MM.1S (cell line): ENCODE data around the gene DLG5.

Experiments
- DNase-seq: peaks from one replicate; pipeline ENCODE4 v3.0.0-alpha.2; 2015
- H2AFZ ChIP-seq: fragments of 300-600 bp; sonication (generic); 2 replicates; pipeline ENCODE4 v1.6.0; 2016; ENCODE audit warnings: antibody characterized with exemption, low read length
- H3F3A ChIP-seq: fragments of 300-600 bp; sonication (generic); 2 replicates; pipeline ENCODE4 v1.6.1; 2016; ENCODE audit warnings: mild to moderate bottlenecking, antibody characterized with exemption, low read length, moderate library complexity, mixed read lengths; ENCODE audit not compliant: insufficient read depth
- H3K27ac ChIP-seq: fragments of 300-600 bp; sonication (generic); 2 replicates; pipeline ENCODE4 v1.5.1; 2016; ENCODE audit warnings: mild to moderate bottlenecking, low read length
- H3K27me3 ChIP-seq: fragments of 300-600 bp; sonication (generic); replicated peaks from 2 replicates; pipeline ENCODE4 v1.6.0; 2016; ENCODE audit warnings: low read length; ENCODE audit not compliant: insufficient read depth
- H3K36me3 ChIP-seq: fragments of 300-600 bp; sonication (generic); replicated peaks from 2 replicates; pipeline ENCODE4 v1.6.1; 2016; ENCODE audit warnings: mild to moderate bottlenecking, low read length, mixed read lengths; ENCODE audit not compliant: insufficient read depth
- H3K4me1 ChIP-seq: fragments of 300-600 bp; sonication (generic); 2 replicates; pipeline ENCODE4 v1.6.1; 2016; ENCODE audit warnings: low read length, mixed read lengths
- H3K4me2 ChIP-seq: fragments of 300-600 bp; sonication (generic); 2 replicates; pipeline ENCODE4 v1.6.0; 2016; ENCODE audit warnings: low read depth, low read length
- H3K4me3 ChIP-seq: fragments of 300-600 bp; sonication (generic); 2 replicates; pipeline ENCODE4 v1.5.1; 2016; ENCODE audit warnings: low read length, mixed read lengths
- H3K79me2 ChIP-seq: fragments of 300-600 bp; sonication (generic); 2 replicates; pipeline ENCODE4 v1.6.1; 2016; ENCODE audit warnings: mixed run types, low read length, mixed read lengths
- H3K9ac ChIP-seq: fragments of 300-600 bp; sonication (generic); 2 replicates; pipeline ENCODE4 v1.6.1; 2016; ENCODE audit warnings: low read length, mixed read lengths
- H3K9me2 ChIP-seq: fragments of 300-600 bp; sonication (generic); replicated peaks from 2 replicates; pipeline ENCODE4 v1.6.1; 2016; ENCODE audit warnings: mild to moderate bottlenecking, low read length, mixed read lengths; ENCODE audit not compliant: insufficient read depth
- H3K9me3 ChIP-seq: fragments of 300-600 bp; sonication (generic); replicated peaks from 2 replicates; pipeline ENCODE4 v1.6.1; 2016; ENCODE audit warnings: mild to moderate bottlenecking, low read length, mixed read lengths; ENCODE audit not compliant: insufficient read depth
- H4K20me1 ChIP-seq: fragments of 300-600 bp; sonication (generic); 2 replicates; pipeline ENCODE4 v1.6.1; 2016; ENCODE audit warnings: mild to moderate bottlenecking, low read length, moderate library complexity, mixed read lengths; ENCODE audit not compliant: insufficient read depth
- EZH2 ChIP-seq: fragments of 300-600 bp; sonication (generic); optimal IDR thresholded peaks from 2 replicates; pipeline ENCODE3; 2017; ENCODE audit warnings: low read depth, mild to moderate bottlenecking, antibody characterized with exemption, low read length, mixed read lengths
- EZH2phosphoT487 ChIP-seq: fragments of 300-600 bp; sonication (generic); IDR thresholded peaks from 2 replicates; pipeline ENCODE4 v1.6.1; 2018; ENCODE audit warnings: antibody characterized with exemption, low read length
- TF ChIP-seq, protein P1 (sequence below): fragments of 300-600 bp; sonication (generic); IDR thresholded peaks from 2 replicates; pipeline ENCODE4 v1.5.1; 2016; ENCODE audit warnings: antibody characterized with exemption, low read length, mixed read lengths

The DLG5 gene

DNA sequence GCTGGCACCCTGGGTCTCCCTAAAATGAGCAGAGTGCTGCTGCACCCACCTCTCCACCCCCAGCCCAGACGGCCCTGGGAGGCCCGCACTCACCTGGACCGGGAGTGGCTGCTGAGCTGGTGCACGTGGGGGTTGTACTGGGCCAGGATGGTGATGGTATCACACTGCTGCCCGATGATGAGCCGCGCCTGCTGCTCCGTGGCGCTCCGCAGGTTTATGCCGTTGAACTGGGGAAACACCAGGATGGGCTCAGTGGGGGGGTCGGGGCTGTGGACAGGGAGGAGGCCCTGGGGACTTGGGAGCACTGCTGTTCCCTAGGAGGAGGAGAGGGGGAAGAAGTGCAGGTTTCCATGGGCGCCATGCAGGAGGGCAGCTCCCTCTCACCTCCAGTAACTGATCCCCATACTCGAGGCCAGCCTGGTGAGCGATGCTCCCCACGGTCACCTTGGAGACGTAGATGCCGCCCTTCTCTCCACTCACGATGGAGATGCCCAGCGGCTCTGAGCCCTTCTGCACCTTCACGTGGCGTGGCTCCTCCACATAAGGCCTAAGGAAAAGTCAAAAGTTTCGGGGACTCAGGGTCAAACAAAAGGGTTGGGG, 114.6 kb downstream of the DLG5 start:
- H3K4me3 ChIP-seq, result no peak overlapping the region
- no peak for DNase-seq
- H3K27me3 ChIP-seq, result no peaks in the 10 kb centered on the region
- no peak overlapping the region for H2AFZ ChIP-seq
- no peak overlapping the region for H3K4me2 ChIP-seq
- no peaks in the 10 kb centered on the region for H3K9me2 ChIP-seq
- no peaks in the 10 kb centered on the region for H3K79me2 ChIP-seq
- TF ChIP-seq, protein P1, sequence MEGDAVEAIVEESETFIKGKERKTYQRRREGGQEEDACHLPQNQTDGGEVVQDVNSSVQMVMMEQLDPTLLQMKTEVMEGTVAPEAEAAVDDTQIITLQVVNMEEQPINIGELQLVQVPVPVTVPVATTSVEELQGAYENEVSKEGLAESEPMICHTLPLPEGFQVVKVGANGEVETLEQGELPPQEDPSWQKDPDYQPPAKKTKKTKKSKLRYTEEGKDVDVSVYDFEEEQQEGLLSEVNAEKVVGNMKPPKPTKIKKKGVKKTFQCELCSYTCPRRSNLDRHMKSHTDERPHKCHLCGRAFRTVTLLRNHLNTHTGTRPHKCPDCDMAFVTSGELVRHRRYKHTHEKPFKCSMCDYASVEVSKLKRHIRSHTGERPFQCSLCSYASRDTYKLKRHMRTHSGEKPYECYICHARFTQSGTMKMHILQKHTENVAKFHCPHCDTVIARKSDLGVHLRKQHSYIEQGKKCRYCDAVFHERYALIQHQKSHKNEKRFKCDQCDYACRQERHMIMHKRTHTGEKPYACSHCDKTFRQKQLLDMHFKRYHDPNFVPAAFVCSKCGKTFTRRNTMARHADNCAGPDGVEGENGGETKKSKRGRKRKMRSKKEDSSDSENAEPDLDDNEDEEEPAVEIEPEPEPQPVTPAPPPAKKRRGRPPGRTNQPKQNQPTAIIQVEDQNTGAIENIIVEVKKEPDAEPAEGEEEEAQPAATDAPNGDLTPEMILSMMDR, result no peak
- TF ChIP-seq EZH2 (no peak), EZH2phosphoT487 (no peak)
- H3K4me1 ChIP-seq, result no peaks in the 10 kb centered on the region
- no peak overlapping the region for H3K9ac ChIP-seq
- no peaks in the 10 kb centered on the region for H3K9me3 ChIP-seq
- H3K27ac ChIP-seq, result no peak overlapping the region
- no peaks in the 10 kb centered on the region for H3F3A ChIP-seq
- no peaks in the 10 kb centered on the region for H4K20me1 ChIP-seq
- H3K36me3 ChIP-seq, result no peaks in the 10 kb centered on the region

DNA sequence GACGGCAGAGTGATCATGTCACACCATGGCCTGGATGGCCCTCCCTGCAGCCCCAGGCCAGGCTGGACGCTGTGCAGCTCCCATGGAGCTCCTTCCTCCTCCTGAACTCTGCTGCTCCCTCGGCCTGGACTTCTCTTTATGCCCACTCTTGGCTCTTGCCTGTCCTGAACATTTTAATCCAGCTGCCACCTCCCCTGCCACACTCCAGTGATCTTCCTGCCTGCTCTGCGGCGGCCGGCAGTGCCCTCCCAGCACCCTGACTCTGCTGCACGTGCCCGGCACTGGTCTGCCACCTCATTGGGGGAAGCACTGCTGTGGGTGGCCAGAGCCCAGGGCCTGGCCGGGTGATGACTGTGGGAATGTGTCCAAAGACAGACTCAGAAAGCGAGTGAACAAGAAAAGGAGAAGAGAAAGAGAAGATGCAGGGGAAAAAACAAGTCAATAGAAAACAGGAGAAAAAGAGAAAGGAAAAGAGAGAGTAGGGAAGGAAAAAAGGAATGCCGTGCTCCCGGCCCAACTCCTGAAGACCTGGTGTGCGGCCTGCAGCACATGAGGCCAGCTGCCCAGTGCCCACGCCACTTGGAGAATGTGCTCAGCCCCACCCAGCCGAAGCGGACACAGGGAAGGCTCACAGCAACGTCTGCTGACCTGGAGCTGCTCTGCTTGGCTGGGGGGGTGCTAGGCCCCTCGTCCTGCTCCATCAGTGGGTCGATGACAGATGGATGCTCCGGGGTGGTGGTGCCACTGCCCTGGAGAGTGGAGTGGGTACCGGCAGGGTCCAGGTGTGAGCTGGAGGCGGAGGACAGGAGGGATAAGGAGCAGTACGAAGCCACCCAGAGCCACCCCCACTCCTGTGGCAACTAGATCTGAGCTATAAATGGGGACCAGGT, 115.9 kb downstream of the DLG5 start:
- H3K4me3 ChIP-seq, result no peak overlapping the region

DNA sequence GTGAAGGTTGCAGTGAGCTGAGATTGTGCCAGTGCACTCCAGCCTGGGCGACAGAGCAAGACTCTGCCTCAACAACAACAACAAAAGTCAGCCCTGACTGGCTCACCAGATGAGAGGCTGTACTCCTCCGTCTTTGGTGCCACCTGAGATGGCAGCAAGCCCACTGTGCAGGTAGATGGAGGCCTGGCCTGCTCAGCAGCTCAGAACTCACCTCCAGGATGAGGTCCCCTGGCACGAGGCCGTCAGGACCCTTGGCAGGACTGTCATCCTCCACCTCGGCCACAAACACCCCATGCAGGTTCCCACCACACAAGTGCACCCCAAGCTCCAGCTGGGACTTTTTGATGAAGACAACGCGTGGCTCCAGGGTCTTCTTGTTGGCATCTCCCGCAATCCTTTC, 117.2 kb downstream of the DLG5 start:
- Histone ChIP-seq H3K79me2 (no peaks in the 10 kb centered on the region), H4K20me1 (no peaks in the 10 kb centered on the region), H3K4me3 (no peak overlapping the region), H3K9me3 (no peaks in the 10 kb centered on the region), H3K36me3 (no peaks in the 10 kb centered on the region; the same call in 1 of the 2 replicates), H3K4me1 (no peaks in the 10 kb centered on the region), H3K4me2 (no peak overlapping the region), H3F3A (no peaks in the 10 kb centered on the region), H3K9me2 (no peaks in the 10 kb centered on the region), H3K27me3 (no peaks in the 10 kb centered on the region), H3K9ac (no peak overlapping the region), H2AFZ (no peak overlapping the region), H3K27ac (no peak overlapping the region)
- TF ChIP-seq, protein P1, result no peak
- no peak for TF ChIP-seq EZH2
- TF ChIP-seq EZH2phosphoT487, result no peak
- no peak for DNase-seq

More for the DNA sequence above, 115.9 kb downstream of the DLG5 start:
- Histone ChIP-seq H3K4me2 (no peak overlapping the region), H4K20me1 (no peaks in the 10 kb centered on the region), H3K4me1 (no peaks in the 10 kb centered on the region), H3K27ac (no peak overlapping the region), H3K9me2 (no peaks in the 10 kb centered on the region), H3K27me3 (no peaks in the 10 kb centered on the region), H3K79me2 (no peaks in the 10 kb centered on the region), H3F3A (no peaks in the 10 kb centered on the region), H3K36me3 (no peaks in the 10 kb centered on the region), H3K9me3 (no peaks in the 10 kb centered on the region), H3K9ac (no peak overlapping the region), H2AFZ (no peak overlapping the region)
- DNase-seq, result no peak
- no peak for TF ChIP-seq EZH2
- TF ChIP-seq EZH2phosphoT487, result no peak
- TF ChIP-seq, protein P1, result no peak
